Adrenal gland (tissue), 5 donors: ENCODE results near the gene ADM2.

ENCODE experiments used
- POLR2A ChIP-seq, 2 donors: fragments of 450-650 bp; IDR thresholded peaks; one replicate each; pipeline ENCODE4 v1.6.1; 2017; ENCODE audit warnings: antibody characterized with exemption in 2 of 2, mild to moderate bottlenecking in 2 of 2, moderate library complexity in 1 of 2
- TF ChIP-seq, protein P1 (sequence below), 6 experiments: fragments of 450-650 bp in 4 of 6; fragments of 200-600 bp in 2 of 6; sonication (generic) in 1 of 6; IDR thresholded peaks; 1 replicate in 5 of 6; 2 replicates in 1 of 6; pipeline versions ENCODE4 v1.5.1 to v1.8.0; 2016 to 2021; ENCODE audit warnings: antibody characterized with exemption in 6 of 6, mild to moderate bottlenecking in 2 of 6, moderate library complexity in 1 of 6
- donor health status: DM: no; HTN: no; CAD: no.

DNA sequence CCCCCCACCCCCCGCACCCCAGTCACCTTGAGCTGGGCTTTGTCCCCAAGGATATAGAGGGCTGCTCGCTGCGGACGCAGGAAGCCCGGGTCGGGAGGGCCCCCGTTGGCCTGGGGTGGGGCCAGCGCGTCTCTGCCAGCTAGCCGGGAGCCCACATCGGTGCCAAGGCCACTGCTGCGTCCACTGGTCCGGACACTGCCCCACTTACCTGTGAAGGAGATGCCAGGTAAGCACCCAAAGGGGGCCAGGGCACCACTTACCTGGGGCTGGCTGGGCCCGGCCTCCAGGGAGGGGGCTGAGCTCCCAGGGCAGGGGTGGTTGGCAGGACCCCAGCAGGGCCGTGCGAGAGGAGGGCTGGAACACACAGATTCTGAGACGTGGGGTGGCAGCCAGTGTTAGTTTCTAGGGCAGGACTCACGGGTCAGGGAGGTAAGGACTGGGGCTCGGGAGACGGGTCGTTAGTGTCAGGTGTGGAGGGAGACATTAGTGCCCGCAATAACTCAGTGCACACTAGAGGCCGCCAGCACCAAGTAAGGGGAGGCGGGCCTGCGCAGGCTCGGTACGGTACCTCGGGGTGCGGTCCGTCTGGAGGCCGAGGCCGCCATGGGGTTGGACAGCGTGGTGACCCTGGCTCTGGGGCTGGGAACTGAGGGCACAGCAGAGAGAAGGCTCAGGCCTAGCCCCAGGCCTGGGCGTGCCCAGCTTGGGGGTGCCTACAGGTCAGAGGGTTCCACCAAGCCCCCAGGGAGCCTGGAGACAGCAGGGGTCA, 24.7 kb upstream of the ADM2 start:
- TF ChIP-seq, protein P1, sequence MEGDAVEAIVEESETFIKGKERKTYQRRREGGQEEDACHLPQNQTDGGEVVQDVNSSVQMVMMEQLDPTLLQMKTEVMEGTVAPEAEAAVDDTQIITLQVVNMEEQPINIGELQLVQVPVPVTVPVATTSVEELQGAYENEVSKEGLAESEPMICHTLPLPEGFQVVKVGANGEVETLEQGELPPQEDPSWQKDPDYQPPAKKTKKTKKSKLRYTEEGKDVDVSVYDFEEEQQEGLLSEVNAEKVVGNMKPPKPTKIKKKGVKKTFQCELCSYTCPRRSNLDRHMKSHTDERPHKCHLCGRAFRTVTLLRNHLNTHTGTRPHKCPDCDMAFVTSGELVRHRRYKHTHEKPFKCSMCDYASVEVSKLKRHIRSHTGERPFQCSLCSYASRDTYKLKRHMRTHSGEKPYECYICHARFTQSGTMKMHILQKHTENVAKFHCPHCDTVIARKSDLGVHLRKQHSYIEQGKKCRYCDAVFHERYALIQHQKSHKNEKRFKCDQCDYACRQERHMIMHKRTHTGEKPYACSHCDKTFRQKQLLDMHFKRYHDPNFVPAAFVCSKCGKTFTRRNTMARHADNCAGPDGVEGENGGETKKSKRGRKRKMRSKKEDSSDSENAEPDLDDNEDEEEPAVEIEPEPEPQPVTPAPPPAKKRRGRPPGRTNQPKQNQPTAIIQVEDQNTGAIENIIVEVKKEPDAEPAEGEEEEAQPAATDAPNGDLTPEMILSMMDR (IDR thresholded peaks at IDR 0.05) = no peak
- no peak for TF ChIP-seq POLR2A (IDR thresholded peaks at IDR 0.05)
